Neural progenitor cell (in vitro differentiated cells): ENCODE results near the gene KLHL15. TPM values are rescaled to one million over a fixed set of nuclear protein-coding genes. Genes with fewer than 3 reads are reported as not detected.

Source experiments
- DNase-seq: peaks from one replicate; pipeline ENCODE4 v3.0.0-alpha.2; 2016; ENCODE audit warnings: low spot score
- H2AFZ ChIP-seq: fragments of 200-600 bp; sonication (generic); replicated peaks from 2 replicates; pipeline ENCODE4 v1.6.1; 2016; ENCODE audit warnings: antibody characterized with exemption
- H3F3A ChIP-seq: fragments of 200-600 bp; sonication (generic); 2 replicates; pipeline ENCODE4 v1.6.1; 2016; ENCODE audit warnings: antibody characterized with exemption, low read depth
- H3K27ac ChIP-seq: fragments of 200-600 bp; sonication (generic); 2 replicates; pipeline ENCODE4 v1.5.1; 2016; ENCODE audit warnings: mild to moderate bottlenecking
- H3K27me3 ChIP-seq: fragments of 200-600 bp; sonication (generic); 2 replicates; pipeline ENCODE4 v1.6.1; 2016; ENCODE audit warnings: mild to moderate bottlenecking, moderate library complexity
- H3K36me3 ChIP-seq: fragments of 200-600 bp; sonication (generic); 2 replicates; pipeline ENCODE4 v1.5.1; 2016
- H3K4me1 ChIP-seq: fragments of 200-600 bp; sonication (generic); 2 replicates; pipeline ENCODE4 v1.6.1; 2016; ENCODE audit warnings: mixed run types
- H3K4me2 ChIP-seq: fragments of 200-600 bp; sonication (generic); 2 replicates; pipeline ENCODE4 v1.6.1; 2016
- H3K4me3 ChIP-seq: fragments of 200-600 bp; sonication (generic); 2 replicates; pipeline ENCODE4 v1.5.1; 2016
- H3K79me2 ChIP-seq: fragments of 200-600 bp; sonication (generic); 2 replicates; pipeline ENCODE4 v1.6.1; 2016; ENCODE audit warnings: low read depth
- H3K9ac ChIP-seq: fragments of 200-600 bp; sonication (generic); 2 replicates; pipeline ENCODE4 v1.6.1; 2016
- H3K9me3 ChIP-seq: fragments of 200-600 bp; sonication (generic); 2 replicates; pipeline ENCODE4 v1.5.1; 2016; ENCODE audit warnings: low read depth
- H4K20me1 ChIP-seq: fragments of 200-600 bp; sonication (generic); 2 replicates; pipeline ENCODE4 v1.6.1; 2016; ENCODE audit warnings: low read depth
- H3K27ac Mint-ChIP-seq: 3 replicates; pipeline ENCODE4 v1.8.0; 2021; ENCODE audit warnings: mixed read lengths
- H3K27me3 Mint-ChIP-seq: 2 replicates; pipeline ENCODE4 v1.8.0; 2022; ENCODE audit warnings: low read depth, mild to moderate bottlenecking, inconsistent platforms, moderate library complexity, mixed read lengths; ENCODE audit not compliant: insufficient read depth
- H3K36me3 Mint-ChIP-seq: 3 replicates; pipeline ENCODE4 v1.8.0; 2021; ENCODE audit warnings: mixed read lengths
- H3K4me1 Mint-ChIP-seq: 3 replicates; pipeline ENCODE4 v1.8.0; 2021; ENCODE audit warnings: mixed read lengths
- H3K4me3 Mint-ChIP-seq: 3 replicates; pipeline ENCODE4 v1.8.0; 2021; ENCODE audit warnings: mild to moderate bottlenecking, moderate library complexity, mixed read lengths
- H3K9me3 Mint-ChIP-seq: 3 replicates; pipeline ENCODE4 v1.8.0; 2020; ENCODE audit warnings: mixed read lengths
- CTCF ChIP-seq: fragments of 200-600 bp; sonication (generic); IDR thresholded peaks from 2 replicates; pipeline ENCODE4 v1.5.1; 2017; ENCODE audit warnings: antibody characterized with exemption, mild to moderate bottlenecking
- EZH2 ChIP-seq: fragments of 200-600 bp; sonication (generic); IDR thresholded peaks from 2 replicates; pipeline ENCODE4 v1.6.1; 2017; ENCODE audit warnings: antibody characterized with exemption, mild to moderate bottlenecking, moderate library complexity
- EZH2phosphoT487 ChIP-seq: fragments of 200-600 bp; sonication (generic); IDR thresholded peaks from 2 replicates; pipeline ENCODE4 v1.6.1; 2017; ENCODE audit warnings: antibody characterized with exemption
- total RNA-seq: library from RNA; depleted of rRNA; stranded (reverse); fragments of >200 nt; gene quantifications from 2 replicates; pipeline ENCODE4 v1.2.3, GENCODE V29; 2015; ENCODE audit warnings: low replicate concordance

KLHL15 gene
- total RNA-seq, 1 donor from 2014 or later: 46.9 TPM

- H3K79me2 ChIP-seq: peaks cover 69% of the 10 kb centered on the region
- Mint-ChIP-seq H3K9me3 (no peaks in the 10 kb centered on the region), H3K27ac (no peak overlapping the region), H3K4me3 (no peak overlapping the region), H3K4me1 (no peaks in the 10 kb centered on the region), H3K36me3 (peaks cover 26% of the 10 kb centered on the region), H3K27me3 (no peaks in the 10 kb centered on the region)
- H3K4me3 ChIP-seq: no peak overlapping the region
- no peaks in the 10 kb centered on the region for H3K9me3 ChIP-seq
- H3K4me1 ChIP-seq: no peaks in the 10 kb centered on the region
- no peak for TF ChIP-seq EZH2
- H3K4me2 ChIP-seq: no peak overlapping the region
- peaks cover 3% of the 10 kb centered on the region for H3F3A ChIP-seq
- no peaks in the 10 kb centered on the region for H3K27me3 ChIP-seq
- H3K36me3 ChIP-seq: peaks cover 16% of the 10 kb centered on the region
- H3K9ac ChIP-seq: no peak overlapping the region
- no peak for DNase-seq
- peaks cover 17% of the 10 kb centered on the region for H4K20me1 ChIP-seq
- H2AFZ ChIP-seq: no peak overlapping the region
- no peak overlapping the region for H3K27ac ChIP-seq
These were observed 21.1 kb downstream of the KLHL15 start for GRCh38 chrX:24005867-24006266.

- H3K36me3 Mint-ChIP-seq: peaks cover 25% of the 10 kb centered on the region
These were observed 22.0 kb downstream of the KLHL15 start for GRCh38 chrX:24005028-24005427.

GRCh38 chrX:24002792-24003191 is 24.2 kb downstream of the KLHL15 start:
- Histone ChIP-seq H3K27me3 (no peaks in the 10 kb centered on the region), H3K36me3 (peaks cover 19% of the 10 kb centered on the region), H3F3A (no peaks in the 10 kb centered on the region), H3K9ac (no peak overlapping the region), H3K4me1 (no peaks in the 10 kb centered on the region), H3K27ac (no peak overlapping the region), H3K9me3 (no peaks in the 10 kb centered on the region), H4K20me1 (peaks cover 9% of the 10 kb centered on the region), H3K4me3 (no peak overlapping the region), H2AFZ (no peak overlapping the region), H3K4me2 (no peak overlapping the region), H3K79me2 (peaks cover 54% of the 10 kb centered on the region)
- no peak overlapping the region for H3K27ac Mint-ChIP-seq
- no peaks in the 10 kb centered on the region for H3K9me3 Mint-ChIP-seq
- H3K27me3 Mint-ChIP-seq: no peaks in the 10 kb centered on the region
- no peak overlapping the region for H3K4me3 Mint-ChIP-seq
- H3K36me3 Mint-ChIP-seq: peaks cover 27% of the 10 kb centered on the region
- DNase-seq: no peak
- no peaks in the 10 kb centered on the region for H3K4me1 Mint-ChIP-seq
- no peak for TF ChIP-seq CTCF
- TF ChIP-seq EZH2: no peak
- TF ChIP-seq EZH2phosphoT487: no peak

More at GRCh38 chrX:24005028-24005427, 22.0 kb downstream of the KLHL15 start:
- no peak overlapping the region for H3K9ac ChIP-seq
- no peak overlapping the region for H3K4me2 ChIP-seq
- H4K20me1 ChIP-seq: peaks cover 10% of the 10 kb centered on the region
- DNase-seq: no peak
- TF ChIP-seq EZH2phosphoT487: no peak
- no peak for TF ChIP-seq CTCF
- TF ChIP-seq EZH2: no peak
- peaks cover 69% of the 10 kb centered on the region for H3K79me2 ChIP-seq
- no peak overlapping the region for H2AFZ ChIP-seq
- H3K36me3 ChIP-seq: peaks cover 19% of the 10 kb centered on the region
- Mint-ChIP-seq H3K27me3 (no peaks in the 10 kb centered on the region), H3K27ac (no peak overlapping the region), H3K4me1 (no peaks in the 10 kb centered on the region), H3K4me3 (no peak overlapping the region), H3K9me3 (no peaks in the 10 kb centered on the region)
- no peak overlapping the region for H3K4me3 ChIP-seq
- no peaks in the 10 kb centered on the region for H3K9me3 ChIP-seq
- no peaks in the 10 kb centered on the region for H3K27me3 ChIP-seq
- H3K27ac ChIP-seq: no peak overlapping the region
- H3K4me1 ChIP-seq: no peaks in the 10 kb centered on the region
- H3F3A ChIP-seq: peaks cover 3% of the 10 kb centered on the region

GRCh38 chrX:24002167-24002566 is 24.8 kb downstream of the KLHL15 start:
- Mint-ChIP-seq H3K27me3 (no peaks in the 10 kb centered on the region), H3K4me3 (no peak overlapping the region), H3K27ac (no peak overlapping the region), H3K9me3 (no peaks in the 10 kb centered on the region), H3K4me1 (no peaks in the 10 kb centered on the region), H3K36me3 (peaks cover 27% of the 10 kb centered on the region)
- Histone ChIP-seq H3K36me3 (peaks cover 19% of the 10 kb centered on the region), H3K79me2 (peaks cover 53% of the 10 kb centered on the region), H3K27me3 (no peaks in the 10 kb centered on the region), H4K20me1 (peaks cover 9% of the 10 kb centered on the region), H3F3A (no peaks in the 10 kb centered on the region), H3K27ac (no peak overlapping the region), H2AFZ (no peak overlapping the region), H3K9me3 (no peaks in the 10 kb centered on the region), H3K9ac (no peak overlapping the region), H3K4me1 (no peaks in the 10 kb centered on the region), H3K4me3 (no peak overlapping the region), H3K4me2 (no peak overlapping the region)
- TF ChIP-seq EZH2: no peak
- TF ChIP-seq EZH2phosphoT487: no peak
- no peak for DNase-seq
